SK-MEL-5 (cell line): ENCODE data around the gene TSPAN6. TPM values are rescaled to one million over a fixed set of nuclear protein-coding genes. Genes with fewer than 3 reads are reported as not detected.

Experiments
- DNase-seq: peaks from one replicate; pipeline ENCODE4 v3.0.0-alpha.2; 2016; ENCODE audit warnings: low read depth, low spot score
- in situ Hi-C: cut with HindIII; loops from 2 replicates; pipeline ENCODE4 v1.10.0; 2016; ENCODE audit warnings: low sequenced_read_pairs, high pct_unique_total_duplicates, low pct_unique_long_range_greater_than_20kb
- total RNA-seq: library from RNA; depleted of rRNA; stranded (reverse); fragments of >200 nt; shearing (Covaris generic); gene quantifications from 2 replicates; pipeline ENCODE4 v1.2.3, GENCODE V29; 2014

Gene TSPAN6
- total RNA-seq, 1 experiment from 2014 or later, result 56.0 TPM

DNA sequence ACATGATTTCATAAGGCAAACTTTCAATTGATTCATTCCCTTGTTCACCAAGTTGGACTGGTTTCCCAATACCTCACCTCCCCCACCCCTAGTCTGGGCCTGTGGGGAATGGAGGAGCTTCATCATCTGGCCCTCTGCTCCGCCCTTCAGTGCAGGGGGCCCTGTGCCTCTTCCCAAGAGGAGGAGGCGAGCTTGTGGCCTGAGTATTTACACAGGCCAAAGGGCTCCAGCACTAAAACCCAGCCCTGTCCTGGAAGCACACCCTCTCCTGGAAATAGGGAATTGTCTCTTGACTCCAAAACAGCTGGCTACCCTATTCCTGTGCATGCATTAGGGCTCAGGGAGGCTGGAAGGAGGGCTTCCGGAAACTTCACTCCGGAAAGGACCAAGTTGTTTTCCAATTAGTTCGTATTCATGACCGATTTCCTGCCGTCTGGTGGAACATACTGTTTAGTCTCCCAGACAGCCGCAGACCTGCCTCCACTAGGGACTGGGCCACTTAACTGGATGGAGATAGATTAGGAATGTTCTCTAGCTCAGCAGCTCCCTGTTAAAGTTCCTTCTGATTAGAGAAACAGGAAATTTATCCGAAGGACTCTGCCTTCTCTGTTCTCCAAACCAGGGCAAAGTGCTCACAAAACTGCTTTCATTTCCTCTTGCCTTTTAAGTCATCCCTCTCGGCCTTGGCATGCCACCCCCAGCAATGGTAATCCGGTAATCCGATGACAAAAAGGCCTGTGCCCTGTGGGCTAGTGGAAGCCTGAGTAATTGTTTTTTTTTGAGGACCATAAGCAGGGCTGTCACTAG is 13.1 kb upstream of the TSPAN6 start:
- no peak for DNase-seq

DNA sequence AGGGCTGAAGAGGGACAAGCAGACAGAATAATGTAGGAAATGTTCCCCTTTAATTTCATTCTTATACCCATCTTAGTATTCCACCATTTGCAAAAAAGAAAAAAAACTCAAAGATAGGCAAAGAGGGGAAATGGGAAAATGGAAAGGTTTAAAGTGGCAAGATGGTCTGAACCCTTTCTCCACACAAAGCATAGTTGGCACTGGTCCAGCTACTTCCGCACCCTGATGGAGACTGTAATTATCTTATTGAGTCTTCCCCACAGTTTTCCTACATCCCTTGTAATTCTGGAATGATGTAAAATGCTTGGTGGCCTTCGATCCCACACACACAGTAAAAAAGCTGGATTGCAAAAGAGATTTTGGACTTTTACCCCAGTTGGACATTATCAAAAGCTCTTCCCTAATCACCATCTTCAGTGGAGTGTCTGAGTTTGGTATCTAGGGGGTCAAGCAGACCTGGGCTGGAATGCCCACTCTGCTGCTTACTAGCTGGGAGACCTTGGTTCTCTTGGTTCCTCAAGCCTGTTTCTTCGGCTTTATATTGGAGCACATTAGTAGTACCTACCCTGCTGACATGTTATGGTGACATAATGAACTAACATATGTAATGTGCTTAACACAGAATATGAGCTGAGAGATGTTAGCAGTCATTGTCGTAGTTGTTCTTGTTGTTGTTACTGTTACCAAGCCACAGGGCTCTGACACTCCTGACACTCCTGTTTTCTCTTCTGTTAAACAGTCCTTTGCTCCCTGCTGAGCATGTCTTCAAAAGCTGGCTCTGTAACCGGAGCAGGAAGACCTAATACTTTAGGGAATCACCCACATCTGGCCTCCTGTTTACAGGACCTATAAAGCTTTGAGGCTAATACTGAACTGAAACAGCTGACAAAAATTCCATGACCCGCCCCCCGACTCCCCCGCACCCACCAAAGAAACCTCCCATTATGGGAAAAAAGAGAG is 12.1 kb upstream of the TSPAN6 start:
- no peak for DNase-seq
- in situ Hi-C loops, result no loop called here

More for the DNA sequence above, 13.1 kb upstream of the TSPAN6 start:
- in situ Hi-C loops, result no loop called here

DNA sequence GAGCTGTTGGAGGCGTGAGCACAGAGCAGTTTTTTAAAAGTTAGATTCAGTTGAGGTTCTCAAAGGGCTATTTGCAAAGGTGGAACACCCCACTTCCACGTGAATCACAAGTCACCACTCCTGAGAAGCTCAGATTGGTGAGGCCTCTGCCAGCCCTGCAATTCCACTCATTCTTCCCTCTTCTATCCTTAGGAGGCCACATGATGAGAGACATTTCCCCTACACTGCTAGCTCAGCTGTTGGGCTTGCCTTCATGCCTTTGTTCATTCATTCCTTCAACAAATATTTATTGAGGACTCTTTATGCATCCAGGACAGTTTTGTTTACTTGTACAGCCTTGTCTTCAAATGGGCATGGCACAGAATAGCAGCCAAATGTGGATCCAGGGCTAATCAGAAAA is 11.1 kb upstream of the TSPAN6 start:
- in situ Hi-C loops, result no loop called here
- peak; percentile 22 for DNase-seq

DNA sequence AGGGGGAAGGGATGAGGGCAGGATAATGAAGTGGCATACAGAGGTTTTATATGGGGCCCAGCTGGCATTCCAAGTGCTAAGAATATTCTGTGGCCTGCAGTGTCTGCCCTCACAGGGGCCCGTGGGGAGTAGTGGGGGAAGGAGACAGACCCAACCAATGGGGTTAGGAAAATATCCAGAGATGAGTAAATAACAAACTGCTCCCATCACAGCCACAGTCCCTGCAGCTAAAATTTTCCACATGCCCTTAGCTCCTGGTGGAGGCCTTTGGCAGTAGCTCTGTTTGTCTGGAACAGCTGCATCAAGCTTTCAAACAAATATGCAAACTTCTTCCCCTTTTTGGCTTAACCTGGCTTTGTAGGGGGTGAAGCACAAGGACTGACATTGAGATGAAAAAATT is 10.5 kb upstream of the TSPAN6 start:
- in situ Hi-C loops, result no loop called here
- no peak for DNase-seq

DNA sequence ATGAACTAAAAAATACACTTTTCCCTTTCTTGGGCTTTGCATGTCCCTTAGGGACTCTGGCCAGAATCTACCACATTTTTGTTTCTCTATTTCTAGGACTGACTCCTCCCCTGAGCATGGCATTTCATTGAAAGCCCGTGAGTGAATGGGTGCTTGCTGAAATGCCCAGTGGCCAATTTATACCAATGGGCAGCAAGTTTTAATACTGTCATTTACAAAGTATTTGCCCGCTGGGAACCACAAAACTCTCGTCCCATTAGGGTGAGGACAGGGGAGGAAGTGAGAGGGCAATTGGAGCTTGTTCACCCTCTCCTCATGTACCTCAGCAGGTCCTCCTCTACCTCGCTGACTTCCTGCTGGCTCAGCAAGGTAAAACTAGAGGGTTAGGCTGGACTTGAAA is 8.5 kb upstream of the TSPAN6 start:
- DNase-seq, result no peak
- in situ Hi-C loops, result no loop called here

DNA sequence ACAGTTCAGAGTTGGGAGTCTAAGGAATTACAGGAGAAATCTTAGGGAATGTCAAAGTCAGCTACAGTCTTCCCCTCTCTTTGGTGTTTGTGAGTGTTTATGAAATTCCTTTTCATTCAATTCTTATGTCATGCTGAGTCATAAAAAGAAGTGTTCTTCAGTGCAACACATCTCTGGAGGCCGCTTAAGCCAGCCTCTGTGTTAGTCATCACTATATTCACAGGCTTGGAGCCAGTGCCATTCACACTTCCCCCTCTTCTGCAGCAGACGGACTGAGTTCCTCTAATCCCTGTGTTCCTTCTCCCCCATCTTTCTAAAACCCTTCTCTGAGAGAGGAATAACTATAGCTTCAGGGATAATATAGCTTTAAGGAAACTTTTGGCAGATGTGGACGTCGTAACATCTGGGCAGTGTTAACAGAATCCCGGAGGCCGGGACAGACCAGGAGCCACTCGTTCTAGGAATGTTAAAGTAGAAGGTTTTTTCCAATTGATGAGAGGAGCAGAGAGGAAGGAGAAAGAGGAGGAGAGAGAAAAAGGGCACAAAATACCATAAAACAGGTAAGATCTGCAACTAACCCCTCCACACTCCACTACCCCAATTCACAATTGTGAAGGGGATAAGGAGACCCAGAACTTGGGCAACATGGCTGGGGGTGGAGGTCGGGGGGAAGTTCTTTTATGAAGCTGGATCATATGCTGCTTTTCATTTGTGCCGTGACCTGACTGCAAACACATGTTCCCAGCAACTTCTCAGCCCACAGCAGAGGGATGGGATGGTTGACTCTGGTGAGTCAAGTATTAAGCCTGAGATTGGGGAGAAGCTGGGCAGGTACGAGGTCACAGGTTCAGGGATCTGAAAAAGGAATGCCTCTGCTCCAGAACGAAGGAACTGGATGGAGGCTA is 7.6 kb upstream of the TSPAN6 start, which contains the start of gene SRPX2:
Gene SRPX2 (plus strand): TSS at position 244 of the 905 bp plus-strand sequence. CDS start 2,124 bp downstream, outside the sequence.
- DNase-seq, result peak; percentile 36
- in situ Hi-C loops, result no loop called here

DNA sequence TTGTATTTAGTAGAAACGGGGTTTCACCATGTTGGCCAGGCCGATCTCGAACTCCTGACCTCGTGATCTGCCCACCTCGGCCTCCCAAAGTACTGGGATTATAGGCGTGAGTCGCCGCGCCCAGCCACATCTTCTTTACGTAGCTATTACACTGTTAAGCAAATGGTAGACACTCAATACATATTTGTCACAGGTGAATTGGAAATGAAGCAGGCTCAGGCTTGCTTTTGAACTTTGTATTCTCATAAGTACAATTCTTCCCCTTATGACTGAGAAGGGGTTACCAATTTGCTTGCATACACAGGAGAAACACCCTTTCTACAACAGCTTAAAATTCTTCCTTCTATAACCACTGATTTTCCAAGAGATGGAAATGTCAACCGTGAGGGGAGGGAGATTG is 6.6 kb upstream of the TSPAN6 start:
- DNase-seq, result no peak
- in situ Hi-C loops, result no loop called here

DNA sequence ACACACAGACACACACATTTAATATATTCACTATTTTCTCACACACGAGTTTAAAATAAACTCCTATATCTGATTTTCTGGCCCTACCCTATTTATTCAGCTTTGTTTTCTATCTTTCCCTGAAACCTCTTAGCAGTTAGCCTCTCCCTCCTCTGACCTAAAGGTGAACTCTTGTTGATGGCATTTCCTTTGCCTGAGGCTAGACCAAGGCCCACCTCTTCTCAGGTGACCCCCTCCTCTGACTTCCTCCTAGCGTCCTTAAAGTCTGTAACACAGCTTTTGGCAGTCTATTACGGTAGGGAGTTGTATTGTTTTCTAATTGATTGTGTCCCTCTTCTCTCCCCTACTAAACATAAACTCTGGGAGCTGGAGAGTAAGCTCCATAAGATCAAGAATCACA is 5.7 kb upstream of the TSPAN6 start:
- in situ Hi-C loops, result no loop called here
- no peak for DNase-seq

DNA sequence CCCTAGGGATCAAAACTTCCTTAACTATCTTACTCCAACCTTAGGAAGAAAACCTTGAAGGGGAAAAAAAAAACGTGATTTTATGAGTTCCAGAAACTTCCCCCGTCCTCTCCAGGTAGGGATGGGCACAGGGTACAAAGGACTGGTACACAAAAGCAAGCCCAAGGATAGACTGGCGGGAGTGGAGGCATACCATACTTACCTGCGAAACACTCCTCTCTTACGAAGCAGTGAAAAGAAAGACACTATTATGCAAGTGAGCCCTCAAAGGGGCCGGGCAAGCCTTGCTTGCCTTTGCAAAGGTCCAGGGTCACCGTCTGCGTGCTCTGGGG is 651 bp downstream of the TSPAN6 start:
- DNase-seq, result no peak
- in situ Hi-C loops, result no loop called here

DNA sequence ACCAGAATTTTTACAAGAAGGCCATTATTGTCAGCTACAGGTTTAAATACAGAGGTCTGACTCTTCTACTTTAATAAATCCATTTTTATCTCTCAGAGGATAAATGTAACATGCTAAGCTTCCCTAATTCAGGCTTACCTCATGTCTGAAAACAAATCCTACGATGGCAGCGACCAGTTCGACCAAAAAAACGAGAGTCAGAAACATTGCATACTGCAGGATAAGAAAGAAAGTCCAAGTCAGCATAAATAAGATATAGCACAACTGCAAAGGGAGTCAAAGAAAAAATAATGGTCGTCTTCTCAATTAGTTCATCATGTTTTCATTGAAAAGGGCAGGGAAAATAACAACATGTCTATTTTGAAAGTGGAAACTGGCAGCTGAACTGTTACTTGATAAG is 1.6 kb downstream of the TSPAN6 start:
- in situ Hi-C loops, result no loop called here
- DNase-seq, result no peak

DNA sequence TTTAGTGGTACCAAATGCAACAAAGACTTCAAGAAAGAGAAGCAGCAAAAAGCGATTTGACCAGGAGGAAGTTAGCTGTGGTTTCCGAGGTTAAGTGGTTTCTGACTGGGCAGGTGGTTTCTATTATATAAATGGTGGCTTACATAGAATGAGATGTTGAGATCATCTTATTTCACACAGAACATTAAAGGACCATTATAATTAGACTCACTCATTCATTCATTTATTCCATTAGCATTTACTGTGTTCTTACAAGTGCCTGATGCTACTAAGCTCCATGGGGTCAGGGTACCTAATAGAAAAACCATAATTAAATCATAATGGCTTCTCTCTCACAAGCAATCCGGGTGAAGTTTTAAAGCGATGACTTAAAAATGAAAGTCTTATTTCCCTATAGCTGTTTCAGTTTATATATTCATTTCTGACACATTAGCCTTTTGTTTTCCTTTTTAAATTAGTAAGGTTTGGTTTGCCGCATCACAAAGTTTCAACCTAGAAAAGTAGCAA is 10.6 kb downstream of the TSPAN6 start:
- DNase-seq, result no peak
- in situ Hi-C loops, result no loop called here

DNA sequence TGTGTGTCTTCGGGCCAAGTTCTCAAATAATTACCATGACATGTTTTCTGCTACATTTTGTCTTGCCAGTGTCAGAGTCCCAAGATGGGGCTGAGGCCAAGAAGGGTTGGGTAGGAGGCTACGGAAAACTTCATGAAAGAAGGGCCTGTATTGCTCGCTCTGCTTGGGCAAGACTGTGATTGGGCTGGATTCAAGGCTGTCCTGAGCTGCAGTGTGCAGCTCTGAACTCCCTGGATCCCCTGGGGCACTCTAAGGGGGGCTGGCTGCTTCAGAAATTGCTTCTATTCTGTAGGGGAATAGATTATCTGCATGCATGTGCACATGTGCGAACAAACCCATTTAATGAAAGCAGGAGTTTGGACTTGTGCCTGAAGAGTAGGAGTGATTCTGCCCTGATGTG is 13.6 kb downstream of the TSPAN6 start:
- peak; percentile 36 for DNase-seq
- in situ Hi-C loops, result no loop called here

DNA sequence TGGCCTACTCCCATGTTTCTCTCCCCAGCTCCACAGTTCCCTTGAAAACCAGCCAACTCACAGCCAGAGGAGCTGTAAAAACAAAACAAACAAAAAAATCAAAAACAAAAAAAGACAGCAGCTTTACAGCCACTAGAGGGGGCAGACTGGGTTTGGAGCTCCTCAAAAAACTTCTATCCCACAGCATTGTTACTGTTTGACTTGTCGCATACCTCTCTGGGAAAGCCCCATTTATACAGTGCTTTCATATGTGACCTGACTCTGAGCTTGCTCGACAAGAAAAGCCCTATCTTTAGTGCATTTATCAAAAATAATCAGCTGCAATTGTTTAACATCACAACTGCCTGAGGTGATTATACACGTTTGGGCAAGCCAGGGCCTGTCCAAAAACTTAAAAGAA is 21.6 kb downstream of the TSPAN6 start:
- in situ Hi-C loops, result no loop called here
- DNase-seq, result peak; percentile 71

DNA sequence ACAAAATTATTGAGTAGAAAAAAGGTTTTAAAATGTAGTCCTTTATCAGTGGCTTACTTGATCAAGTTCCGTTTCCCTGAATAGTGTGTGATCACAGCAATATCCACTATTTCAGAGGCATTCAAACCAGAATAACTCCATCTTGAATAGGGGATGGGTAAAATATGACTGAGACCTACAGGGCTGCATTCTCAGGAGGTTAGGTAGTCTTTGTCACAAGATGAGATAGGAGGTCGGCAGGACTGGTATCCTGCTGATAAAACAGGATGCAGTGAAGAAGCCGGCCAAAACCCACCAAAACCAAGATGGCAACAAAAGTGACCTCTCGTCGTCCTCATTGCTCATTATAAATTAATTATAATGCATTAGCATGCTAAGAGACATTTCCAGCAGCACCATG is 24.7 kb downstream of the TSPAN6 start:
- in situ Hi-C loops, result no loop called here
- DNase-seq, result no peak

DNA sequence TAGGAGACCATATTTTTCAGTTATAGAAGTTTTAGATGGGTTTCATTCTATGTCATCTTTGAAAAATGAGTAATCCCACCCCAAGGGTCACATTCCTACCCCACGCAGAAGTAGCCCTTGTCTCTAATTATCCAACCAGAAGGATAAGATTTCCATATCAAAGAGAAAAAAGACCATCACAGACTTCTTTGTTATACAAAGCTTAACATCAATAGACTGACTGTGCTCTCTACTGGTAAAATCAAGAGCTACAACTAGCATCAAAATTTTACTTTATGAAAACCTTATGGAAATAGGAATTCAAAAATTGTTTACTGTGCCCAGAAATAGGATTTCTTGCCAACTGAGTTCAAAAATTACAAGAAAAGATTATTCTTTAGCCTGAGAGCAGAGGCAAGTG is 27.0 kb downstream of the TSPAN6 start:
- in situ Hi-C loops, result no loop called here
- peak; percentile 19 for DNase-seq

DNA sequence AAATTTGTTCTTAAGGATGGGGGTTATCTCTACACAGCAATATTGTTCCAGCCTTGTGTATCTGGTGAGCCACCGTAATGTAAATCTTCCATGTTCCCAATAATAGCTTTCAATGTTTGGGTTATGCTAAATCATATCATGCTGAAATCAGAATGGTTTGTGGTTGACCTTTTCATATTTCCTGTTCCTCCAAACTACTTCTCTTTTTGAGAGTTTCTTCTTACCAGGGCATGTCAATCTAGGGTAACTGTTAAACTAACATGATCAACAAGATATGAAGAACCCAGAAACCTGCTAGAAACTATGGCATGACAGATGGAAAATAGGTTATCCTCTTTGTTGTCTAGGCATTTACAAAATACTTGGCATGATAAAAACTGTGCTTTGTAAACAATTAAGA is 29.9 kb downstream of the TSPAN6 start:
- no peak for DNase-seq
- in situ Hi-C loops, result no loop called here

DNA sequence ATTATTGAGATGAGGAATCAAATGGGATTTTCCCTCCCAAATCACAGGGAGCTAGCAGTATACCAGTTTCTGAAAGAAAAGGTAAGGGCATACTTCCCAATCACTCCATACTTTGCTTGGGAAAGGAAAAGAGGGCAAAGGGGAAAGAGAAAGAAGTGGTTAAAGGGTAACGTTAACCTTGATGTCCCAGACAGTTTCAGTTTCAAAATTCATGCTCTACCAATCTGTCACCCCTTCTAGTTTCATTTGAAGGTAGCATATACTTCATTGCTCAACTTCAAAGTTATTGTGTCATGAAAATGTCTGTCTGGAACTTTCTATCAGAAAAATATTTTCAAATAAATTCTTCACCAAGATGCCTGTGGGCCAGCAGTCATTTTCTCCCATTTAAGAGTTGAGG is 35.8 kb downstream of the TSPAN6 start:
- in situ Hi-C loops, result no loop called here
- DNase-seq, result no peak

DNA sequence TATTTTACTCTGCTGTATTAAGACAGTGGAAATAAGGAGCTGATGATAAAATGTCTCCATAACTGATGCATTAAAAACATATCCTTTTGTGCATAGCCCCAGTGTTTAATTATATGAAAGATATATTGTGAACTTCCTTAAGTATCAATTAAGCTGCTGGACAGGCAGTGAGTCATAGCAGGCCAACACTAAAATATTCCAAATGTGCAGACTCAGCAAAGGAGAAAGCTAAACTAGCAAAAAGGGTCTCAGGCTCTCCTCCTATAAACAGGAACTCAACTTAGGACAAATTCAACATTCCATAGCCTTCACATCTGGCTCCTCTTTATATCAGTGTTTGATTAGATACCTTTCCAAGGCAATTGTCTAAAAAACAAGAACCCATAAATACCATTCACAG is 36.3 kb downstream of the TSPAN6 start:
- in situ Hi-C loops, result no loop called here
- no peak for DNase-seq
